A549 (cell line): ENCODE data around the gene ACAN.

Experiments used
- BCL3 ChIP-seq: fragments of >200 bp; sonication (Bioruptor Twin); formaldehyde crosslinking; IDR thresholded peaks from 3 replicates; pipeline ENCODE4 v1.6.1; 2016
- ESRRA ChIP-seq: fragments of 150-350 bp; IDR thresholded peaks from 2 replicates; pipeline ENCODE4 v1.6.1; 2014; ENCODE audit warnings: mild to moderate bottlenecking, low read length, borderline replicate concordance
- FOSL2 ChIP-seq, 2 experiments: fragments of 450-650 bp in 1 of 2; fragments of >200 bp in 1 of 2; sonication (Bioruptor Twin) in 1 of 2; formaldehyde crosslinking; IDR thresholded peaks; 2 replicates each; pipeline versions ENCODE4 v1.5.0 to v1.6.1; 2016 to 2020; ENCODE audit warnings: mild to moderate bottlenecking in 1 of 2, moderate library complexity in 1 of 2

- TF ChIP-seq BCL3 (no peak), FOSL2 (IDR thresholded peaks at IDR 0.05) (no peak), FOSL2 (CRISPR knock-in tag; IDR thresholded peaks at IDR 0.05) (no peak), ESRRA (no peak)
These were observed 320 bp upstream of the ACAN start for GRCh38 chr15:88802991-88803240.
